ENCODE data around the gene DTX1. TPM values are rescaled to one million over a fixed set of nuclear protein-coding genes. Genes with fewer than 3 reads are reported as not detected.

Gene DTX1
- total and polyA plus RNA-seq, 2 donors (not counting 3 experiments of a cell fraction or from before 2014, with no cell fraction given) = 0.06 to 0.22 TPM

- dilution Hi-C loops (cut with MboI; ENCODE audit: extremely low pct_ligation_motif_present, low sequenced_read_pairs) (no loop called here), intact Hi-C loops (cut with micrococcal nuclease) (no loop called here)
- Histone ChIP-seq H3K9ac (replicated peaks; ENCODE audit: extremely low read depth, insufficient read depth, low read length) (no peak overlapping the region), H3K4me2 (ENCODE audit: insufficient read depth, low read length) (no peak overlapping the region), H3K9me3 (replicated peaks; ENCODE audit: control insufficient read depth, insufficient read depth, low read length) (no peaks in the 10 kb centered on the region), H3K27ac (ENCODE audit: insufficient read depth, low read depth, low read length) (no peak overlapping the region), H2AFZ (ENCODE audit: low read depth, low read length) (no peak overlapping the region), H3K27me3 (ENCODE audit: control insufficient read depth in 2 of 2, insufficient read depth in 2 of 2, low read length in 2 of 2) (peaks cover 5 to 7% of the 10 kb centered on the region in 2 experiments), H3K36me3 (ENCODE audit: control insufficient read depth in 2 of 2, extremely low read depth in 1 of 2, insufficient read depth in 2 of 2, low read length in 2 of 2) (no peaks in the 10 kb centered on the region), H3K9me1 (replicated peaks; ENCODE audit: control insufficient read depth, extremely low read depth, insufficient read depth, low read length) (no peaks in the 10 kb centered on the region), H3K4me3 (replicated peaks in 1 of 3; ENCODE audit: insufficient read depth in 1 of 3, low read depth in 1 of 3, low read length in 3 of 3) (no peak overlapping the region), H3K79me2 (ENCODE audit: control insufficient read depth, insufficient read depth, low read length) (no peaks in the 10 kb centered on the region), H4K20me1 (replicated peaks; ENCODE audit: control insufficient read depth, extremely low read depth, insufficient read depth, low read length) (no peaks in the 10 kb centered on the region), H3K4me1 (ENCODE audit: control insufficient read depth, extremely low read depth, insufficient read depth, low read length) (no peaks in the 10 kb centered on the region)
- DNase-seq (ENCODE audit: low read depth, low spot score) = no peak
- no TSS peak for BruUV-seq (replicated peaks)
- POLR2A ChIA-PET = no interaction called here
- no peak for TF ChIP-seq POLR2A (IDR thresholded peaks at IDR 0.05; ENCODE audit: low read depth, low read length)
- TF ChIP-seq MYC (IDR thresholded peaks at IDR 0.05; ENCODE audit: low read depth, low read length) = no peak
- TF ChIP-seq POLR2AphosphoS5 (IDR thresholded peaks at IDR 0.05; ENCODE audit: insufficient read depth, low read depth, low read length) = no peak
- TF ChIP-seq GATA2 (IDR thresholded peaks at IDR 0.05; ENCODE audit: insufficient read depth, insufficient read length, low read depth, low read length) = no peak
- TF ChIP-seq FOS (IDR thresholded peaks at IDR 0.05; ENCODE audit: borderline replicate concordance, insufficient read depth, low read length) = no peak
- TF ChIP-seq EZH2 (IDR thresholded peaks at IDR 0.05; ENCODE audit: borderline replicate concordance, low read depth, low read length, severe bottlenecking) = no peak
- no peak for TF ChIP-seq JUN (IDR thresholded peaks at IDR 0.05; ENCODE audit: borderline replicate concordance, insufficient read depth, insufficient read length, low read depth)
- TF ChIP-seq CTCF (IDR thresholded peaks at IDR 0.05; ENCODE audit: extremely low read depth in 1 of 2, insufficient read depth in 1 of 2, low read depth in 1 of 2, low read length in 2 of 2) = no peak
- no peak for TF ChIP-seq MAX (IDR thresholded peaks at IDR 0.05; ENCODE audit: insufficient read depth, insufficient read length)
- CTCF ChIA-PET = interaction anchor here (3.2 kb wide), 1 partner anchor 99 kb away, joined by 27 read pairs; no protein-coding TSS in a partner anchor
- no peak for FAIRE-seq
Measured at GRCh38 chr12:113091506-113091905, 35.0 kb downstream of the DTX1 start.
